A549 (cell line): ENCODE data around the gene TMEM106C. TPM values are rescaled to one million over a fixed set of nuclear protein-coding genes. Genes with fewer than 3 reads are reported as not detected.

Experiments
- ATAC-seq, 2 experiments: fragments of 200-7000 bp in 1 of 2; fragments of >200 bp in 1 of 2; cut with Nextera tagmentation in 1 of 2; cut with Tn5 transposase in 1 of 2; 3 replicates each; pipeline versions ENCODE4 v1.8.0 to v1.9.1; 2018 to 2020; ENCODE audit warnings: mild to moderate bottlenecking in 1 of 2, moderate library complexity in 1 of 2
- CTCF ChIA-PET: fragments of 300-600 bp; sonication (Branson Sonifier 250); formaldehyde crosslinking; extraction: SDS; loops from one replicate; lab custom pipeline; 2021; ENCODE audit warnings: antibody characterized with exemption, inconsistent platforms; lab: Yijun Ruan, JAX
- POLR2A ChIA-PET: fragments of 350-600 bp; formaldehyde crosslinking; extraction: SDS; loops from one replicate; lab custom pipeline; 2021; ENCODE audit warnings: antibody characterized with exemption, inconsistent platforms; lab: Yijun Ruan, JAX
- DNase-seq, 2 experiments: peaks; one replicate each; pipeline versions ENCODE4 v3.0.0 to v3.0.0-alpha.2; 2011 to 2016; ENCODE audit warnings: low read depth in 1 of 2, low spot score in 1 of 2
- FAIRE-seq: peaks from 2 replicates; lab custom pipeline; 2011; peaks lifted over from hg19 to GRCh38; lab: Jason Lieb, UNC
- H3K27ac ChIP-seq, 2 experiments: fragments of >200 bp; sonication (Bioruptor Twin); formaldehyde crosslinking; 3 replicates each; pipeline ENCODE4 v1.5.1; 2016 to 2017
- H3K4me1 ChIP-seq: fragments of >200 bp; sonication (Bioruptor Twin); formaldehyde crosslinking; 3 replicates; pipeline ENCODE4 v1.6.1; 2016
- H3K4me2 ChIP-seq: fragments of >200 bp; sonication (Bioruptor Twin); formaldehyde crosslinking; 3 replicates; pipeline ENCODE4 v1.6.1; 2016
- H3K4me3 ChIP-seq: fragments of >200 bp; sonication (Bioruptor Twin); formaldehyde crosslinking; 3 replicates; pipeline ENCODE4 v1.5.1; 2016
- H3K9me3 ChIP-seq: fragments of >200 bp; sonication (Bioruptor Twin); formaldehyde crosslinking; 3 replicates; pipeline ENCODE4 v1.6.1; 2016
- CBX2 ChIP-seq: fragments of 200-600 bp; sonication (generic); IDR thresholded peaks from 2 replicates; pipeline ENCODE4 v1.6.1; 2016; ENCODE audit warnings: low read depth, mild to moderate bottlenecking, borderline replicate concordance
- CHD2 ChIP-seq: fragments of 150-350 bp; IDR thresholded peaks from 2 replicates; pipeline ENCODE4 v1.6.1; 2014; ENCODE audit warnings: low read length; ENCODE audit not compliant: partially characterized antibody
- CHD4 ChIP-seq: fragments of 200-600 bp; sonication (generic); IDR thresholded peaks from 2 replicates; pipeline ENCODE4 v1.6.1; 2016; ENCODE audit warnings: antibody characterized with exemption, mild to moderate bottlenecking, borderline replicate concordance
- E2F6 ChIP-seq: IDR thresholded peaks from 2 replicates; pipeline ENCODE4 v1.6.1; 2012; ENCODE audit warnings: low read depth, borderline replicate concordance
- EP300 ChIP-seq, 2 experiments: fragments of >200 bp; sonication (Bioruptor Twin); formaldehyde crosslinking; IDR thresholded peaks; 2 replicates in 1 of 2; 3 replicates in 1 of 2; pipeline ENCODE4 v1.6.1; 2016 to 2017
- FOSB ChIP-seq: fragments of 250-450 bp; sonication (Bioruptor Pico); IDR thresholded peaks from 2 replicates; pipeline ENCODE4 v1.5.0; 2020; ENCODE audit warnings: mild to moderate bottlenecking, moderate library complexity
- GATA3 ChIP-seq: IDR thresholded peaks from 2 replicates; pipeline ENCODE4 v1.6.1; 2012; ENCODE audit warnings: borderline replicate concordance
- HDAC2 ChIP-seq: fragments of 200-600 bp; sonication (generic); IDR thresholded peaks from 2 replicates; pipeline ENCODE4 v1.6.1; 2016
- HEYL ChIP-seq: fragments of 250-450 bp; sonication (Bioruptor Pico); IDR thresholded peaks from 2 replicates; pipeline ENCODE4 v1.8.0; 2021; ENCODE audit warnings: mild to moderate bottlenecking, moderate library complexity
- HMGXB4 ChIP-seq: fragments of 250-450 bp; sonication (Bioruptor Pico); IDR thresholded peaks from 2 replicates; pipeline ENCODE4 v1.5.0; 2021; ENCODE audit warnings: mild to moderate bottlenecking, moderate library complexity, borderline replicate concordance
- HOXB13 ChIP-seq: fragments of 250-450 bp; sonication (Bioruptor Pico); IDR thresholded peaks from 2 replicates; pipeline ENCODE4 v1.5.0; 2020; ENCODE audit warnings: low read depth, mild to moderate bottlenecking, moderate library complexity
- JUN ChIP-seq, 2 experiments: fragments of >200 bp; sonication (Bioruptor Twin); formaldehyde crosslinking; IDR thresholded peaks; 2 replicates in 1 of 2; 3 replicates in 1 of 2; pipeline ENCODE4 v1.6.1; 2016 to 2017
- JUNB ChIP-seq: fragments of >200 bp; sonication (Bioruptor Twin); formaldehyde crosslinking; IDR thresholded peaks from 2 replicates; pipeline ENCODE4 v1.6.1; 2016
- KDM1A ChIP-seq: fragments of 200-600 bp; sonication (generic); IDR thresholded peaks from 2 replicates; pipeline ENCODE4 v1.6.1; 2016; ENCODE audit warnings: low read depth, mild to moderate bottlenecking
- MAZ ChIP-seq: fragments of 150-350 bp; IDR thresholded peaks from 2 replicates; pipeline ENCODE4 v1.6.1; 2014; ENCODE audit warnings: antibody characterized with exemption, low read depth, low read length, borderline replicate concordance
- NPAS2 ChIP-seq: fragments of 250-450 bp; sonication (Bioruptor Pico); IDR thresholded peaks from 2 replicates; pipeline ENCODE4 v1.8.0; 2022; ENCODE audit warnings: mild to moderate bottlenecking, moderate library complexity, borderline replicate concordance
- NR3C1 ChIP-seq: fragments of >200 bp; sonication (Bioruptor Twin); formaldehyde crosslinking; IDR thresholded peaks from 3 replicates; pipeline ENCODE4 v1.6.1; 2017
- POLR2A ChIP-seq: IDR thresholded peaks from 2 replicates; pipeline ENCODE4 v1.6.1; 2012; ENCODE audit warnings: mild to moderate bottlenecking, low read length
- RARB ChIP-seq: fragments of 250-450 bp; sonication (Bioruptor Pico); IDR thresholded peaks from 2 replicates; pipeline ENCODE4 v1.8.0; 2021; ENCODE audit warnings: mild to moderate bottlenecking, moderate library complexity
- REST ChIP-seq: fragments of 200-600 bp; sonication (generic); IDR thresholded peaks from 2 replicates; pipeline ENCODE4 v1.6.1; 2016; ENCODE audit warnings: antibody characterized with exemption, mild to moderate bottlenecking, moderate library complexity
- SREBF2 ChIP-seq: fragments of 450-650 bp; IDR thresholded peaks from 2 replicates; pipeline ENCODE4 v1.6.1; 2014; ENCODE audit warnings: mild to moderate bottlenecking, moderate library complexity
- USF2 ChIP-seq: fragments of 450-650 bp; IDR thresholded peaks from 2 replicates; pipeline ENCODE4 v1.6.1; 2014; ENCODE audit warnings: antibody characterized with exemption
- ZFP36 ChIP-seq: fragments of 450-650 bp; IDR thresholded peaks from 2 replicates; pipeline ENCODE4 v1.6.1; 2014; ENCODE audit warnings: borderline replicate concordance; ENCODE audit not compliant: partially characterized antibody
- ZNF302 ChIP-seq: fragments of 250-450 bp; sonication (Bioruptor Pico); IDR thresholded peaks from 2 replicates; pipeline ENCODE4 v1.9.0; 2021; ENCODE audit warnings: inconsistent platforms, mild to moderate bottlenecking, moderate library complexity
- ZSCAN20 ChIP-seq: fragments of 250-450 bp; sonication (Bioruptor Pico); IDR thresholded peaks from 2 replicates; pipeline ENCODE4 v1.8.0; 2022; ENCODE audit warnings: mild to moderate bottlenecking, moderate library complexity
- WGBS: methylation state at CpG from one replicate; pipeline ENCODE4 v1.1.6; 2017; ENCODE audit errors: missing lambda C conversion rate; 5-methylcytosine and 5-hydroxymethylcytosine counted together
- polyA plus RNA-seq, 4 experiments: library from polyadenylated mRNA; depleted of rRNA in 3 of 4; stranded (reverse); fragments of >200 nt; fragmentation: RNase III in 1 of 4; extraction: RNeasy Plus Mini Kit Qiagen cat#74134 plus additional on column Dnase treatment in 1 of 4; gene quantifications; 2 replicates in 3 of 4; 3 replicates in 1 of 4; pipeline ENCODE4 v1.2.3, GENCODE V29; 2011 to 2017

Gene TMEM106C
- polyA plus RNA-seq, 2 of the 4 experiments (the other 2 are of a cell fraction): 166 to 236 TPM

GRCh38 chr12:47920913-47921312, 42.5 kb upstream of the TMEM106C start:
- no peak for FAIRE-seq
- no peak overlapping the region for H3K4me2 ChIP-seq
- WGBS: 28% methylated on average over 6 of the region's 6 CpGs
- TF ChIP-seq ZFP36: no peak
- TF ChIP-seq CBX2: no peak
- TF ChIP-seq REST: no peak
- no peak for TF ChIP-seq GATA3
- no peak for TF ChIP-seq CHD2
- no peak for TF ChIP-seq POLR2A
- no peak for TF ChIP-seq JUN (IDR thresholded peaks at IDR 0.05)
- no peak for TF ChIP-seq HDAC2
- TF ChIP-seq NR3C1: no peak
- no peak for ATAC-seq
- no peak overlapping the region for H3K4me3 ChIP-seq
- H3K4me1 ChIP-seq: no peaks in the 10 kb centered on the region
- ChIA-PET POLR2A (no interaction called here), CTCF (interaction anchor here (1.0 to 1.8 kb wide), 4 partner anchors 10 to 206 kb away, joined by 3 to 4 read pairs (median 4); no protein-coding TSS in a partner anchor)
- DNase-seq: no peak
- no peak overlapping the region for H3K27ac ChIP-seq
- no peaks in the 10 kb centered on the region for H3K9me3 ChIP-seq

GRCh38 chr12:47921907-47922306, 41.5 kb upstream of the TMEM106C start:
- TF ChIP-seq CHD4 (no peak), CBX2 (no peak), E2F6 (no peak), USF2 (no peak), HDAC2 (no peak), JUNB (no peak), FOSB (CRISPR knock-in tag) (no peak), EP300 (IDR thresholded peaks at IDR 0.05) (no peak), RARB (CRISPR knock-in tag) (no peak), ZNF302 (no peak), HEYL (no peak), MAZ (no peak), KDM1A (no peak), ZSCAN20 (CRISPR knock-in tag) (no peak), ZFP36 (no peak), SREBF2 (no peak), HOXB13 (CRISPR knock-in tag) (no peak), HMGXB4 (CRISPR knock-in tag) (no peak), NPAS2 (no peak)
- TF ChIP-seq, all 56 proteins: peak for 0
- Histone ChIP-seq H3K27ac (no peak overlapping the region), H3K4me3 (no peak overlapping the region), H3K4me1 (no peaks in the 10 kb centered on the region), H3K9me3 (no peaks in the 10 kb centered on the region), H3K4me2 (no peak overlapping the region)
- ChIA-PET CTCF (interaction anchor here (0.6 to 1.7 kb wide), 5 partner anchors 11 to 83 kb away, joined by 3 to 5 read pairs (median 3); no protein-coding TSS in a partner anchor), POLR2A (no interaction called here)
- 35% methylated on average over 1 of the region's 1 CpG for WGBS
- DNase-seq: no peak
- no peak for ATAC-seq
- FAIRE-seq: no peak
